CD4-positive, alpha-beta T cell treated with Interferon alpha-2 for 1 hour (primary cell): ENCODE measurements around the gene RGPD4.

ENCODE experiments used
- DNase-seq, 2 donors: peaks; one replicate each; pipeline ENCODE4 v3.0.0-alpha.2; 2020 to 2022

RGPD4 gene

DNA sequence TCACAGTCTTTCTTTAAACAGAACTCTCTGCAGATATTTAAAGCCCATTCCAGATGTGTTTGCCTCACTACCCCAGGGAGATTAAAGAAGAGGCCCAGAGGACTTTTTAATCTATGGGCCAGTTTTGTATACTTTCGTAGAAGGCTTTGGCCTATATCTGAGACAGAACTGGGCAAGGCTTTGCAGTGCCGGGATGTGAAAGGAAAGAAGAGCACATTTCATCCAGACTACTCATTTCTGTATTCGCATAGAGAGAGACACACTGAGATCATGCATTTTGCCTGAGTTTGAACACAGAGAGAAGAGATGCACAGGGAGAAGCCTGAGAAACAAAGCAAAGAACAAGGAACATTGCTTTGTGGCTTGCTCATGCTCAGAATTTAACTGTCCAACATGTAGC lies 104.7 kb downstream of the RGPD4 start:
- no peak for DNase-seq

DNA sequence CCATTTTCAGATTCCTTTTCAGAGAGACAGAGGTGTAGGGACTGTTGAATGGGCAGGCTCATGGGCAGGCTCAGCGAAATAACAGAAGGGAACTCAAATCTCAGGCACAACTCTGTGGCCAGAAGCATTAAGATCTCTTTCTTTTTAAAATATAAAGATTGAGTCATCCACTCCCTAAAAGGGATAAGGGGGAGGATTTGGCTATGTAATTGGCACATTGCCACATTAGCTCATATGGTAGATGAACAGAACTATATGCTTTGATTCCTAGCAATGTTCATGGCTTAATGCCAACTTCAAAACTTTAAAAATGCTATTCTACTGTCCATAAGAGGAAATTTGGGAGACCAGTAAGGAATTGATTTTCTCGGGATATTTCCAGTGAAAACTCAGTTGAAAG lies 105.8 kb downstream of the RGPD4 start:
- DNase-seq: no peak

DNA sequence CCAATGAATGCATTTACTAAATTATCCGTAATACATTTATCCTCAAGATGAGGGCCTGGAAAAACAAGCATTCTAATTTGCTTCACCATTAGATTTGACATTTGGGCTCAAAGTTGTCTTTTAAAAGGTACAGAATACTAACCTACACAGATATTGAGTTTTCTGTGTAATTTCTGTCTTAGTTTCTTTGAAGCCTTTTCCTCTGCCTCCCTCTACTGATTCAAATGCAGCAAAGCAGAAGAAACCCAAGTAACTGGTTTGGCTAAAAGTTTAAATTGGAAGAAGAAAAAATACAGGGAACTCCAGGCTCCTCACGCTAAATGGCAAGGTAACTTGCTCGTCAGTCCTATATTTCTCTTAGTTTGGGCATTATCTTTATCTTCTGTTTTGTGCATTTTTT lies 106.3 kb downstream of the RGPD4 start:
- DNase-seq: no peak

DNA sequence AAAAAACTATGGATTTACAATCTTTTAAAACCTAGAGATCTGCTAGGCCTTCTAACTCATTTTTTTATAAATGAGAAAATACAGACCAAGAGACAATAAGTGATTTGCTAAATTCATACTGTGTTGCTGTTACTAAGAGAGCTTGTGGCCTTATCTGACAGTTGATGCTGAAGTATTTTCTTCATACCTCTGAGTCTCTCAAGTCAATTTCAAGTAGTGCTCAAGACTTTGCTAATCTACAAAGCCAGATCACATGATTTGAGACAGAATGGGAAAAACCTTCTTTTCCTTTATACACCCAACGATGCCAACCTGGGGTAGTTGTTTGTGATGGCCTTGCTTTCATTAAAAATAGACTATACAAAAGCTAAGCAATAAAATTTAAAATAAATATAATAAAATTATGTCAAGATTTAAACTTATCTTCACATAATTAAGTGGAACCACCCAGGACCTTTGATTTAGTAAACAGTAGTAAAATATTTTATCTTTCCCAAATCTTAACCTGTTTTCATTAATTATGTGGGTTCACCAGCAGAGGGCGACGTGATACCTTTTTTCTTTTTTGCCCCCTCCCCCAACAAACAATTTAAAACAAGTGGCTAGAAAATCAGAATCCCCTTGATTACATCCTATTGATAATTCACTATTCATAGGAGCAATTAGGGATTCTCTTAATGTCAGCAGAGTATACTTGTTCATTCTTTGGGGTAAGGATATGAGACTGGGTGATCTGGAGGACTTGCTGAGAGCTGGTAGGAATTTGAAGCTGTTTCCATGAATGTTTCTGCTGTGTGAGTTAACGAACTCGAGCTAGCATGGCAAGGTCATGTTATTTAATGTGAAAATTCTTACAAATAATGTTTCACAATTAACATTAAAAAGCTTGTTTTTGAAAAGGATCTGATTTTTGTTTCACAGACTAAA lies 110.0 kb downstream of the RGPD4 start:
- DNase-seq: no peak
